HG03457 (cell line): Measurements from ENCODE around the gene RPL36AL.
"Not testable (repeated sequence)": the region's sequence is repeated elsewhere in the genome, so short reads cannot be mapped to it uniquely, and the experiment has no call there.

ENCODE experiments used
- ATAC-seq: cut with Tn5 transposase; IDR thresholded peaks from one replicate; pipeline ENCODE4 v1.9.1; 2021; ENCODE audit warnings: moderate number of reproducible peaks; ENCODE audit not compliant: unreplicated experiment

Gene RPL36AL

DNA sequence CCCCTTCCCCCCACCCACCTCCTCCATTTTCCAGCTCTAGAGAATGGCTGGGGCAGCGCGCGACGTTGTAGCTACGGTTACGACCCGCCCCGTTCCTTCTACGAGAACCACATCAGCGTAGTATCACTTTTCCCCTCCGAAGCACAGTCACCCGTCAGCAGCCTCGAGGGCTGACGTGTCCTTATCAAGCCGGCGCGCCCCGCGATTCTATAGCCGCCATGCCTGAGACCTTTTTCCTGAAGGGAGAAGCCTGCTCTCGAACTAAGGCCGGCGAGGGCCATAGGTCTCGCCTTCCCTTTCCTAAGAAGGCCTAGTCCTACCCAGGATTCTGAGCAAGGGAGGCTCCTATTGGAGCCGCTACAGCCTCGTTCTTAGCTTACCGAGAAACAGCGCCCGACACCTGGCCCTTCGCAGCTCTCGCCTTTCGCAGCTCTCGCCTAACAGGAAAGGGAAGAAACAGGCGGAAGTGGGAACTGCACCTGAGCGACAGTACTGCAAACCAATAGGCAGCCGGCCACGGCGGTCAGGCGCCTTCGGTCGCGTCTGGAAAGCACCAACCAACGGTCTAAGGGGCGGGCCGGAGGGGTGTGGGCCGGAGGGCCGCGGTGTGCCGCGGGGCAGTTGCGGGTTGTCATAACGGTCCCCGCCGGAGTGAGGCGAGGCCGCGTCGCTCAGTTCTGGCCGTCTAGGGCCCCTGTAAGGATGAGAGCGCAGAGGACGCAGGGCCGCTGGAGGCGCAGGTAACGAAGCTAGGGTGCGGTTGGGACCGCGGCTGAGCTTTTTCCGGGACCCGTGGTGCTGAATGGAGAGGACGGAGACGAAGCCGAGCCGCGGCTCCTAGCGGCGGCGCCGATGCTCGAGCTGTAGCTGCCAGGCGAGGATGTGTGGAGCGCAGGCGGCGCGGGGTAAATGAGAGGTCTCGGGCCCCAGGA is at the start of gene RPL36AL, which contains the start of gene MGAT2:
Gene RPL36AL, minus strand, starts transcription at position 445 of the 932 bp plus-strand sequence. CDS start 1,522 bp downstream, outside the sequence.
Gene MGAT2, plus strand, starts transcription at position 618 of the 932 bp plus-strand sequence. CDS start 470 bp downstream, outside the sequence.
- peak; percentile 92 for ATAC-seq

GRCh38 chr14:49659526-49660455 is 39.4 kb upstream of the RPL36AL start:
- no peak for ATAC-seq

GRCh38 chr14:49657500-49657899 is 37.1 kb upstream of the RPL36AL start:
- not testable (repeated sequence) for ATAC-seq

GRCh38 chr14:49654511-49654910 is 34.1 kb upstream of the RPL36AL start:
- no peak for ATAC-seq

DNA sequence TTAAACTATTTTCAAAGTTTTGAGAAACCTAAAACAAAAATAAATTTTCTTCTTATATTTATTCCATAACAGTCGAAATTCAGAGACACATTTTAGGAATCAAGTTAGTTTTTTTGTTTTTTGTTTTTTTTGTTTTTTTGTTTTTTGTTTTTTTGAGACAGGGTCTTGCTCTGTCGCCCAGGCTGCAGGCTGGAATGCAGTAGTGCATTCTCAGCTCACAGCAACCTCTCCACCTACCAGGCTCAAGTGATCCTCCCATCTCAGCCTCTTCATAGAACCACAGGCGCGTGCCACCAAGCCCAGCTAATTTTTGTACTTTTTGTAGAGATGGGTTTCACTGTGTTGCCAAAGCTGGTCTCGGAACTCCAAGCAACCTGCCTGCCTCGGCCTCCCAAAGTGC is 33.1 kb upstream of the RPL36AL start:
- no peak for ATAC-seq

DNA sequence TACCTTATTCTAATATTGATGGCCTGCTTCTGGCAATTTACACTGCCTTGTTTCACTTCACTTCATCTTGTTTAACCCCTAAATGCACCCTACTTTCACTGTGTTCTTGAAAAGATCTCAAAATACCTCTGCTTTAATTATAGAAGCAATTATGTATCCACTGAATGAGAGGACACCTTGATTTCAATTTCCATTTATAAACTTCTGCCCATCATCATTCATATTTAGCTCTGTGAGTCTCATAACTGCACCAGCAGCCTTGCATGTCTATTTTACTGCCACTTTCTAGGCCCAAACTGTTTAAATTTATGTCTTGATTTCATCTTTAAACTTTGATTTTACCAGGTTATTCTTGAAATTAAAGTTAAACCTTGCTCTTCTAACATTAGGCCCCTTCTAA is 21.7 kb upstream of the RPL36AL start:
- ATAC-seq = no peak

DNA sequence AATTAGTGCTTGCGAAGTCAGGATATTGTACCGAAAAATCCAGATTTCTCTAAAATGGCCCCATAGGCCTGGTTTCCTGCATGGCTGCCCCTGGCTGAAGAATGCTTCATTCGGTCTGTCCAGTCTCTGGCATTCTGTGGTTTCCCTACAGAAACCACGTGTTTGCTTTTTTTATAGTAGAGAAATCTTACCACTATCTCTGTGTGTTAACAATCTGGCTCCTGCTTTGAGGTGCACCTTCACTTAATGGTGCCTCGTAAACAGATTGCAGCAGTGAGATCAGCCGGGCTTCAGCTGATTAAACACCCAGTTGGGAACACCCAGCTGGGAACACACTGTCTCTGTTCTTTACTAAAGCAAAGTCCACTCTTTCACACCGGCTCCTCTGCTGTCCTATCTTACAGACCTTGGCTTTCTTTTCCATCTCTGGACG is 21.3 kb upstream of the RPL36AL start:
- ATAC-seq = no peak

- no peak for ATAC-seq
These were observed 20.4 kb upstream of the RPL36AL start for GRCh38 chr14:49640540-49641417.

DNA sequence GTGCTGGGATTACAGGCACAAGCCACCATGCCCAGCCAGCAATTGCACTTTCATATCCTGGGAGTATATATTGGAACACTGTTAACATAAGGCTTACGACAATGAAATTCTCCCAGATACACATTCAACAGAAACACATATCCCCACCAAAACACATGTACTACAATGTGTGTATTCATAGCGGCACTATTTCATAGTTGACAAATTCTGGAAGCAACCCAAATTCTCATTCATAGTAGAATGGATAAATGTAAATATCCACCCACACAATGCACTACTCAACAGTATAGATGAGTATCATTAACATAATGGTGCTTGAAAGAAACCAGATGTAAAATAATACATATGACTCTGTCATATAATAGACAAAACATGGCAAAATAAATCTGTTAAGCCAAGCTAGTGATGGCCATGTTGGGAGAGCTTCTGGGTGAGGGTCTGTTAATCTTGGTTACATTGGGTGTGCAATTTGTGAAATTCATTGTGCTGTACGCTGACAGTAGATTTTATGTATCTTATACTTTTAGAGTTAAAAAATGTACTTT is 17.2 kb upstream of the RPL36AL start:
- no peak for ATAC-seq

- no peak for ATAC-seq
These were observed 16.4 kb upstream of the RPL36AL start for GRCh38 chr14:49636866-49637265.

DNA sequence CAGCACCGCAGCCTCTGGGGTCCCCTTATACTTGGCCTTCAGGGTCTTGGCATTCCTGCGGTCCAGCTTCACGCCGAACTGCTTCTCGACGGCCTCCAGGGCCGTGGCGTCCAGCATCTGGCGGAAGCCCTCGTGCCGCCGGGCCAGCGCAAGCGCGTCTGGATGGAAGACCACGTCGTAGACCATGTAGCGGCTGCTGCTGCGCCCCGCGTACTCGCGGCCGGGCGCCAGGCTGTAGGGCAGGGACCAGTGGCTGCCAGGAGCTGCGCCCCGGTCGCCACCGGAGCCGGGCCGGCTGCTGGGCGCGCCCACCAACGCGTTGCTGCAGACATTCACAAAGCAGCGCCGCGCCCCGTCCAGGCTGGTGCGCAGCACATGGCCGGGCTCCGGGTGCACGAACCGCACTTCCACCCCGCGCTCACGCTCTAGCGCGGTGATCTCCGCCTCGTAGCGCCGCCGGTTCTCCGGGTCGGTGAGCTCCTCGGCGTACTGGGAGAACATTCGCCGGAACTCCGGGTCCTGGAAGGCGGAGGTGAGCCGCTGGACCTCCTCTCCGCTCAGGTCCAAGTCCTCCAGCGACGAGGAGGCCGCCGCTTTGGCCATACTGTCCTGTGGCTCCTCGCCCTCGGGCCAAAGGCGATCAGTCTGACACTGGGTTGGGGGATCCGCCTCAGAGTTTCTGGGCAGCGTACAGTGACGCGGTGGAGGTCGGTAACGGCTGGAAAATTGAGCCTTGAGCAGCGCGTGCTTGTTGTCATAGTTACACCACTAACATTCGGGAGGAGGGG is 14.3 kb upstream of the RPL36AL start, which contains the start of gene DNAAF2:
Gene DNAAF2, minus strand, starts transcription at position 698 of the 788 bp plus-strand sequence. Its CDS starts 95 bp downstream, at position 603.
- ATAC-seq = peak; percentile 20

GRCh38 chr14:49633640-49634546 is 13.5 kb upstream of the RPL36AL start:
- ATAC-seq = peak; percentile 76

GRCh38 chr14:49623941-49624839 is 3.8 kb upstream of the RPL36AL start:
- ATAC-seq = no peak

DNA sequence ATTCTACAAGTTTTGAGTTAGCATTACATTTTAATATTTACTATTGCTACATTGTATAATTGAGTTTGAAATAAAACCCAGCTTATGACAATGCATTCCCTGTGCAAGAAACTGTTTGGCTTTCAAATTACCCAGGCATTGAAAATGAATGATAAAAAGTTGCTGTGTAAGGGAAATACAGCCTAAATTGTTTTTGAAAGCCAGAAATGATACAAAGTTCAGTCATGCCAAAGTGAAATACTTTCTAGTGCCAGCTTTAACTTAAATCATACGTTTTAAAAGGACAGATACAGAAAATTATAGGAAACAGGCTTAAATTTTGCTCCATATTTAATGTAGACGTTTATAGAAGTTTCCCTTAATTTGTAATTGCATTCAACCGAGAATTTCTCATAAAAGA is 3.0 kb upstream of the RPL36AL start:
- no peak for ATAC-seq

- no peak for ATAC-seq
These were observed 1.7 kb upstream of the RPL36AL start for GRCh38 chr14:49622022-49622607.

- ATAC-seq = peak; percentile 6
These were observed 872 bp upstream of the RPL36AL start for GRCh38 chr14:49621114-49621881.
